SIG-M5 (cell line): ENCODE data around the gene MICAL3.

Source experiments
- DNase-seq: peaks from one replicate; lab custom pipeline; 2025; lab: John Stamatoyannopoulos, UW

MICAL3 gene

DNA sequence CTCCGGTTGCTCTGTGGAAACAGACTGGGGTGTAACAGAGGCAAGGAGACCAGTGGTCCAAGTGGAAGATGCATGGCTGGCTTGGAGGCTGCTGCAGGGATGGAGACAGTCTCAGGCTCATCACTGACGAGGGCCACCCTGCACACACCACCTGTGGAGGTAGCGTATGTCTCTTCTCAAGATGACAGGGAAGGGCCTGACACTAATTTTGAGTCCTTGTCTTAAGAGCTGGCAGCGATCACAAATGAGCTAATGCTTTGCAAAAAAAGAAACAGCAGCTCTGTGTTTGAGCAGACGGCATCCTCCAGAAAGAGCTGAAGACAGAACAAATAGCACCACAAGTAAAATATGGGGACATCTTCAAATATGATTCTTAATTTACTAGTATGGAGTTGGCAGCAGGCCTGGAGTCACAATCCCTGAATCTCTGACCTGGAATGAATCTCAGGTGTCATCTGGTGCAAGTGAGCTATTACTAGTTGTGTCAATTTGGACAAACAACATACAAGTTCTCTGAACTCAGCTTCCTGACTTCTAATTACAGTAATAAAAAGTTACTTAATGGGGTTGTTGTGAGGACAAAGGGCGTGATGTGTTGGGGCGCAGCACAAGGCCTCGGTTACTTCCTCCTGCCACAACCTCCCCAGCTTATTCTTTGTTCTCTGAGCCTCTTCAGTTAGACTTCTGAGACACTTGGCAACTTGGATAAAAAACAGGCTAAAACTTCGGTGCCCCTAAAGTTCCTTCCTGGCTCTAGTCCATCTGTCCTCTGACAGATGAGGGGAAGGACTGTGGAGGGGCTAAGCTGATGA is 154.9 kb downstream of the MICAL3 start:
- DNase-seq = no peak

DNA sequence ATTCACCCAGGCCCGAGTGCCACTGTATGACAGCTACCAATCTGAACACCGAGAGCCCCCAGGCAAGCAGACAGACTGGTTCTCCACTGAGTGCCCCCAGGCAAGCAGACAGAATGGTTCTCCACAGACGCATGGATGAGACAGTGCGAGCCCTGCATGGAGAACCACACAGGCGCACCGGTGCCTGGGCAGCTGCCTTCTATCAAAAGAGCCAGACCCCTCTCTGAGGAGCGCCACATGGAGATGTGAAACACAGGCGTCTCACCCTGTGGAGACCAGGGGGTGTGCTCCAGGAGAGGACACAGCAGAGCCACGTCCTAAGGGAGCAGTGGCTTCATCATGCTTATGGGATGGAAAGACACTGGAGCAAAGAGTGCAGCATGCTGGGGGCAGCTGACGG is 155.6 kb downstream of the MICAL3 start:
- DNase-seq = no peak

DNA sequence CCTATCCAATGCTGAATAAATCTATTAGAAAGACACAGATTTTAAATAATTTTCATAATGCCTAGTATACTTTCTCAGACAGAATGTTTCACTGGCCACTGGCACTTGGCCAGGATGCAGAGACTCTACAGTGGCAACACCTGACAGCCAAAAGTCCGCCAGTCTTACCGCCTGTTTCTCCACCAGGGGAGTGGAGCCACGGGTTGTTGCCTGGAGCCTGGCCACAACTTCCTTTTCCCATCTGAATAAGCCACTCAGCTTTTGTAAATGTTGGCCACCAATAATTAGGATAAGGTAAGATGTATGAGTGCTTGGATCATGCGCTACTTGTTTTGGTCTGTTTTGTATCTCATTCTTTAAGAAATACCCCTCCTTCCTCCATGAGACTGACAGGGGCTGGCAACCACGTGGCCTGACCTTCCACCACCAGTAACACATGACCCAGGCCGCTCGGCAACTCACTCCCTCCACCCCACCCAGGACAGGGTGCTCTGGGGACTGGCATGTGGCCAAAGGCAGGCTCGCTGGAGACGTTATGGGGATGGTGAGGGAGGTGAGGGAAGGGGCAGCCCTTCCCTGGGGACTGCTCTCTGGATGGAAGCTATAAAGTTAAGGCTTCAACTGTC is 157.1 kb downstream of the MICAL3 start:
- DNase-seq = no peak

DNA sequence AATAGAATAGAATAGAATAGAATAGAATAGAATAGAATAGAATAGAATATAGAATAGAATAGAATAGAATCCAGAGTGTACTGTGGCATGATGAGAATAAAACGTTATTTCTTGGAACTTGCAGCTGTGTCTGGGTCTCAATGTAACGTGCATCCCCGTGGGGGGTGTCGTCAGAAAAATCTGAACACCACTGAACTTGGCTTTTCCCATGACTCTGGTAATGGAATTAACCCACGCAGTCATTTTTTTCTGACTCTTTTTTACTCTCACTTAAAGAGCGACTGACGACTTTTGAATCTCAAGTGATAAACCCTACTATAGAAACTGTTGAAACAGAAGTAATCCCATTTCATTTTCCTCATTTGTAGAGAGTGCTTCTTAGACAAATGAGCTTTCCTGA is 157.7 kb downstream of the MICAL3 start:
- DNase-seq = no peak

DNA sequence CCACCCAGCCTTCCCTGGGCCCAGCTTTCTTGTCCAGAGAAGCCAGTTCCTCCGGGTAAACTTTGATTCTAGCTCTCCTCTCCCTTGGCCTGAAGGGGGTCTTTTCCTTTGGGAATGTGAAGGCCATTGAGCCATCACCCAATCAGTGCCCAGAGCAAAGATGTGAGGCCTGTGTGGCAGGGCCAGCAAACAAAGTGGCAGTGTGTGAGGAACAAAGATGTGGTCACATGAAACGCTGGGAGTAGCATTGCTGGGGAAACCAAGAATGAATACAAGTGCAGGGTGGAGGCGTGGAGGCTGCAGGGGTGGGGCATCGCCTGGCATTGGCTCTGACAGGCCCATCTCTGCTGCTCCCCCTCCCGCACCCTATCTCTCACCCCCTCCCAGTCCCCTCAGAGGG is 158.2 kb downstream of the MICAL3 start:
- no peak for DNase-seq

DNA sequence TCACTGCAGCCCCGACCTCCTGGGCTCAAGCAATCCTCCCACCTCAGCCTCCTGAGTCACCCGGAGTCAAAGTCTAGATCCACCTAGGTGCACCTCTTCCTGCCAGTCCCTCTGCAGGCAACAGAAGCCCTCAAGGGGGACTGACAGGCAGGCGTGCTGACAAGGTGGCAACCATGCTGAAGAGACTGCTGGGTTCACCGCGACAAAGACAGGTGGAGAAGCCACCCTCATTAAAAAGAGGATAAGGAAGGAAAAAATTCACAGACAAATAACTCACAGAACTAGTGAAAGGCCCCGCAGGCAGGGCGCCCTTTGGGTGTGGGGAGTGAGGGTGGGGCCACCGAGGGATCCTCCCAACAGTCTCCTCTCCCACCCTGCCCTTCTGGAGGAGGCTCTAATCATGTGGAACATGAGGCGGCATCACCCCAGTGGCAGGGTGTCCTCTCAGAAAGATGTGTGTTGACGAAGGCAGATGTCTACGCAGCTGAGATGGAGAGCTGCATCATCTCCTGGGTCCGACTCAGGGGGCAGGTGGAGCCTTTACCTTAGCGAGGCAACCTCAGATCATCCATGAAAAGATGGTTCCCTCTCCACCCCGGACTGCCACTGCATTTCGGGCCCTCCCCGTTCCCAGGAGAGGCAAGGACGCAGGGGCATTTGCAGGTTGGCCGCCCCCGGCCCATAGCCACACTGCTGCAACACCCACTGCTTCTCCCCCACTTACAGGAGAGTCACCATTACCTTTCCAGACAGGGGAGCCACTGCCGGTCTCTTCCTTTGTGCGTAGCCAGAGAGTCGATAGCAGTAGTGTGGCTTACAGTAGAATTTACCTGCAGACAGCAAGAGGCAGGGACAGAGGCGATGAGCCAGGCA is 158.9 kb downstream of the MICAL3 start:
- DNase-seq = no peak

DNA sequence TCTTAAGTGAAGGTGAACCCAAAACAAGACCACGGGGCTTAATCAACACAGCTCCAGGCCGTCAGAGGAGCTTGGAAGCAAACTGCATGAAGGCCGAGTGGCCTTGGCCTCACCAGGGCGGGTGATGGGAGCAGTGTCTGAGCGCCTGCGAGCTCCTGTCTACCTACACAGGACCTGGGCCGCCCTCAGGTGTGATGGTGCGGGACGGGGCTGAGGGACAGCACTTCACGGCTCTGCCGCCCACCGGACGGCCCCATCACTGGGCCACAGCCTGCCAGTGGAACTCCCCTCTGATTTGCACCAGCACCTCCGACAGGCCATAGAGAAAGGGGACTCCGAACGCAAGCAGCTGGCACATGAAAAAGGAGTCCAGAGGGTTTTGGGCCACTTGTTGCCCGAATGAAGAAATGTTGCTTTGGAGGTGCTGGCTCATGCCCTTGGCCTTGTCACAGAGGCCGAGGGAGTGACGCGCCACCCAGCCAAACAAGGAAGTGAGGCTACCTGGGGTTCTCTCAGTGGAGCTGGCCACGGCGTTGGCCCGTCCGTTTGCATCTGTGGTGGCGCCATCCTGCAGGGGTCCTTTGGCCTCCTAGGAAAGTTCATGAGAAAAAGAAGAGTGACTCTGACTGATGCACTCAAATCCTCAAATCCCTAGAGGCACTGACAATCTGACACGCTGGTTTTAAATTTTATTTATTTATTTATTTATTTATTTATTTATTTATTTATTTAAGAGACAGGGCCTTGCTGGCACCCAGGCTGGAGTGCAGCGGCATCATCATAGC is 159.8 kb downstream of the MICAL3 start:
- no peak for DNase-seq

DNA sequence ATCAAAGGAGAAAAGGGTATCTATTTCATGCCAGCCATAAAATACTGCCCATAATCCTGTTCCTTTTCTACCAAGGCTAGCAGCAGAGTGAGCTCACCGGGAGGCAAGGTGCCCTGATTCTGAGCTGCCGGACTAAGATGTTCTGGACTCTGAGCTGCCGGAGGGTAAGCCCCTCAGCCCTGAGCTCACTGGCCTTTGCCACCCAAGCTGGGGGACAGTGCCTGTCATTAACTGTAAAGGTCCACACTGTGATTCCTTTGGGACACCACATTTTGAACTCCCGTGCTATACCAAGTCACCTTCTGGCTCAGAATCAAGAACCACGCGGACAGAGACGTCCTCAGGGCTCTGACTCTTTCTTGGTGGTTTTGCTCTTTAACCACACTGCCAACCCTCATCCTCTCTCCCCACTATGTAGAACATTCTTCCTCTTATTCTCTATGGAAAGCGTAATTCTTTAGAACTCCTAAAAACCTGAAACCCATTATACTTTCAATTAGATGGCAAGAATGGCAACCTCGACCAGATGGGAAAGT is 161.6 kb downstream of the MICAL3 start:
- no peak for DNase-seq

DNA sequence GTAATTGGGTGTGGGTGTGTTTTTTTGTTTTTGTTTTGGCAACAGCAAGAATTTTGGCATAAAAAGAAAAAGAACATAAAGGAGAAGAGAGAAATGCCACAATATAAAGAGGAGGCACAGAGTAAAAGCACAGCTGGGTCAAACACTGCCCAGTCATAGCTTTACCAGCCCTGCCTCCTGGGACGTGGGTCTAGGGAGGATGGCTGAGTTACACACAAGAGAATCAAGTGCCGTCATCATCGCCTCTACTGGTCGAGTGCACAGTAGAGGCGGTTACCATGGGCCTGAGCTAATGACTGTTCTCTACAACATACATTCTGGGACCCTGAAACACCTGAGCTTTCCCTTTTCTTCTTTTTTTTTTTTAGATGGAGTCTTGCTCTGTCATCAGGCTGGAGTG is 162.5 kb downstream of the MICAL3 start:
- no peak for DNase-seq

DNA sequence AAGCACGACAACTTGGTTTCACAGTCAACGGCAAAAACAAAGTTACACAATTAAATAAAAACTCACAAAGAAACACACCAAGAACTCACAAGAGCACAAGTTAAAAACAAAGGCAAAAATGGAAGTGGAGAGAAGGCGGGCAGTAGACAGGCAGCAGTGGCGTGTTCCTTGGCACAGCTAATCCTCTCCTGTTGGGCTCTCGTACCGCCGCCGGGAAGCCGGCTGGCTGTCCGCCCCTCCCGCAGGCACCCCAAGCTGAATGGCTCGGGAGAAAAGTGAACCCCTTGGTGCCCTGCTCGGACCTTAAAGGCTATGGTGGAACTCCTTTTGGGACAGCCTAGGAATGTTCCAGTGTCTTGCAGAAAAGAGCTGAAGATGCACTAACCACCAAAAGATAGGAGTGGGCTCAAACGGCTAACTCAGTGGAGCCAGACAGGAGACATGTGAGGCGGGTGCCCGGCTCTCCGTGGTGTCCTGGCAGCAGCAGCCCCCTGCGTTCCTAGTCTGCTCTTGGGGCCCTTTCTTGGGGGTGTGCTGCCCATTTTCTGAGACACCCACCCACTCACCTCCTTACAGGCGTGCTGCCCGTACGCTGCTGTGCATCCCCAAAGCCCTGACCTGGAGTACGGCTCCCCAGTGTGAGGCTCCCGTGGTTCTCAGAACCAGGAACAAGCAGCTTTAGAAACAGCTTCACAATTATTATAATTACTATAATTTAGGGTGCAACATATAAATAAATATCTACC is 164.0 kb downstream of the MICAL3 start:
- no peak for DNase-seq

DNA sequence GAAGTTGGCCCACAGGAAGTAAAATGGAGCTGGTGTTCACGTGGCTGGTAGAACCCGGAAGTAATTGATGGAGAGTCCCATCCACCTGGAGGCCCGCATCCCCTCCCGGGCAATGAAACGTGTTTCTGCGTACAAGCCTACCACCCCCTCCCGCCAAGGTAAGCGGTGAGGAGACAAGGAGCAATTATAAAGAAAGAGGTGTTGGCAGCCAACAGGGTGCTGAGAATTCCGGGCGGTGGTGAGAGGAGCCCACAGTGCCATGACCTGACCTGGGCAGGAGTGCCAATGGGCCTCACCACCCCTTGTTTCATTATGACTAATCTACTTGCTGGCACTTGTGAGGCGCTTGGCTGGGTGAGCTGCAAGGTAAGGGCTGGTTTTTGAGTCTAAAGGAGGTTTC is 166.3 kb downstream of the MICAL3 start:
- DNase-seq = no peak

DNA sequence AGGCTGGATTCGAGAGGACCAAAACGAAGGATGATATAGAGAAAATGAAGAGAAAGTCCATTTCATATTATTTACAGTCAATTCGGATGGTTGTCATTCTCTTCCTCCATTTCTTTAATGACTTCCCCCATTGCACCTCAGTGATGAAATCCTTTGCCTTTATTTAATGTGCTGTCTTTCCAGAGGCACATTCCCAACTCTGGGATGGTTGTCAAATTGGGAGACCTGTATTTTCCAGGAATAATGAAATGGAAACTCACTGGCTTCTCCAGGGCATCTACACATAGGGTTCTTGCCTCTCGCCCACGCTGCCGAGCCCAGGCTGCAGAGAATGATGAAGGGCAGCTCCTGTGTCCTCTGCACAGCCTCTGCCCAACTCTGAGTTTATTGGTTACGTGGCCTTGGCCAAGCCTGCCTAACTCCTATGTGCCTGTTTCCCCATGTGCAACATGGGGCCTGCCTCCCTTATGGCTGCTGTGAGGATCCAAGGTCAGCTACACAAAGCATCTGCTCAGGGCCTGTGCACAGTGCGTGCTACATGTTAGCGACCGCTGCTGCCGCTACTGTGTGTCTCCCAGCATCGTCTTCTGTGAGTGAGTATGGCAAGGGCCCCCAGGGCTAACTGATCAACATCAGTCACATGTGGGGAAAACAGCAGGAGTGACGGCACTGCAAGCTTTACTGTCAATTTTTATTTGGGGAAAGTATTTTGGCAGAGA is 168.6 kb downstream of the MICAL3 start:
- DNase-seq = no peak

DNA sequence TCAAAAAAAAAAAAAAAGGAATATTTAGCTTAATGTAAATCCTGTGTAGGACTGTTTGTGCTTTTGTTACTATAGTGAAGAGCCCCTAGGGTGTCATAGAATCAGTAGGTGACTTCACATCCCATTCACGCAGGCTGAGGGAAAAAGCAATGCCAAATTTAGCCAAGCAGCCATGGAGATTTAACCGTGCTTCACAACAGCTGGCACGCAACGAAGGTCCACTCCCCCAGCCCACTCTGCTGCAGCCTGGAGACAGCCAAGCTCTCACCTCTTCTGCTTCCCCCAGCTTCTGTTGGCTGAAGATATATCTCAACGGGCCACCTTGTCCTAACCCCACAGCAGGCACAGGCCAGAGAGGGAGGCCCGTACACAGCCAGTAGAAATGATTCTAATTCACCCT is 171.3 kb downstream of the MICAL3 start:
- no peak for DNase-seq

DNA sequence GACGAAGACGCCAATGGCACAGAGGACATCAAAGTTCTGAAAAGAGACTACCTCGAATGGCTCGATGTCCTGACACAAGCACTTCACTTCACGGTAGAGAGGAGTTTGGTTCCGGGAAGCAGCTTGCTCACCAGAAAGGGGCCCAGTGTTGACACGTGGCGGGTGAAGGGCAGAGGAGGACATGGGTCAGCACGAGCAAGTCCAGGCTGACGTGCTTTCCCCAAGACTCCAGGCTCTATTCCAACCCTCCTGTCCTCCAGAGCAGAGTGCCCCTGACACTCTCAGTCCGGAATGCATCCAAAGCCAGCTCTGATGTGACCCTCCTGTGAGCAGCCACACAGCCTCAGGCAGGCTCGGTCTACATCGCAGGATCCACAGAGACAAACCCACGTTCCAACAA is 172.6 kb downstream of the MICAL3 start:
- no peak for DNase-seq

DNA sequence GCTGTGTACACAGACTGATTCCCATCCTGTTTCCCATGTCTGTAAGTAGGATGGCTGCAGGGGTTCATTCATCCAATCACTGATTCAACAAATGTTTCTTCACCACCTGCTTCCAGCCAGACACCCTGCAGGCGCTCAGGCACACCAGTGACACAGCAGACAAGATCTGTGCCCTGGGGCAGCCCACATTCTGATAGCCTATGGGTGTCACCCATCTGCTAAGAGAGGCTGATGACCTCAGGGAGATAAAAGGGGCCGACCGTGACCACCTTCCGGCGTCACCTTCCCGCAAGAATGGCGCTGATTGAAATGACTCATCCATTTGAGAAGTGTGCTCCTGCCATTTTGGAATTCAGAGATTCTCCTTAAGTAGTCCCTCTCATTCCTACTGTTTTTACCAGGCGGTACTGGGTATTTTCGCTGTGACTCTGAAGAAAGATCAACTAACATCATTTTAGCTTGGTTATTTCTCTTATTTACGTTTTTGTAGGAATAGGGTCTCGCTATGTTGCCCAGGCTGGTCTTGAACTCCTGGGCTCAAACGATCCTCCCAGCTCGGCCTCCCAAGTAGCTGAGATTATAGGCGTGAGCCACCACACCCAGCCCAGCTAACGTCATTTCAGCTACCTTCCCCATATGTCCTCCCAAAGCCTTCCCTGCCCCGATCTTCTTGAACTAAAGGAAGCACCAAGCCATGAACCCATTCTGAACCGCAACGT is 176.8 kb downstream of the MICAL3 start:
- no peak for DNase-seq

DNA sequence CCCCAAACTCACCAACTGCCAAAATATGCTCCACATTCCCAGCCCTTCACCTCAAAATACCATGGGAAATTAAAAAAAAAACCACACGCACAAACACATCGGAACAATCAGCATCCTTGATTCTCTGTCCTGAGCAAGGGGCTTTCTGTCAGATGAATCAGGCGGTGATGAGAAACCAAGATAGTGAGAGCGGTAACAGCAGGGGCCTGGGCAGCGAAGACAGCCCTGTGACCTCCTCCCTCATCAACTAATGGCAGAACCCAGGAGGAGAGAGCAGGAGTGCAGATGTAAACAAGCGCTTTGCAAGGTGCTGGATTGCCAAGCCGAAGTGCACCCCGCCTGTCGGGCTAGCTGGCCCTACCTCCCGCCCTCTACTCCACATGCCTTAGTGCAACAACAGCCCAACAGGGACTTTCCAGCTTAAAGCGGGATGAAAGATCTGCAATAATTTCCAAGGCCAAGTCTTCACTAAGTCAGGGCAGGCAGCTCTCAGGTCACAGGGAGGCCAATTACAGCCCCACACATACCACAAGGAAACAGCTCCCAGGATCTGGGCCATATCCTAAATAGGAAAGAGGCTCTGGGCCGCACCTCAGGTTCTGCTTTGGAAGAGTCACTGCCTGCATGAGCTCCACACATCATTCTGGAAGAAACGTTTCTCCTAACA is 177.9 kb downstream of the MICAL3 start:
- DNase-seq = no peak

DNA sequence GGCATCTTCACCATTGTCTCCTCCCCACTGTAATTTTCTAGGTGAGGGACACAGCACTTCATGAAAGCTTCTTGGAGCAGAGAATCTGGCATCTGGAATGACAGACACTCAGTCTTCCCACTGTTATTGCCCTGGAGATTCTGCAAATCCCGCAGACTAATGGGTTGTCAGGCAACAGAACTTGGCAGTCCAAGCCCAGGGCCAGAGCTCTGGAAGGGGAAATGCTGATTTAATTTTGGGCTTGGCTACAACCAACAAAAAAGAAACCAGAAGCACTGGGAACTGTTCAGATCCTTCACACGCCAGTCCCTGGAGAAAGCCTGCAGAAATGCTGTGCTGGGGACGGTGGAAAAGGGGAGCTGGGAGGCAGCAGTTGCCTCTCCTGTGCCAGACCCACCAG is 178.6 kb downstream of the MICAL3 start:
- no peak for DNase-seq

DNA sequence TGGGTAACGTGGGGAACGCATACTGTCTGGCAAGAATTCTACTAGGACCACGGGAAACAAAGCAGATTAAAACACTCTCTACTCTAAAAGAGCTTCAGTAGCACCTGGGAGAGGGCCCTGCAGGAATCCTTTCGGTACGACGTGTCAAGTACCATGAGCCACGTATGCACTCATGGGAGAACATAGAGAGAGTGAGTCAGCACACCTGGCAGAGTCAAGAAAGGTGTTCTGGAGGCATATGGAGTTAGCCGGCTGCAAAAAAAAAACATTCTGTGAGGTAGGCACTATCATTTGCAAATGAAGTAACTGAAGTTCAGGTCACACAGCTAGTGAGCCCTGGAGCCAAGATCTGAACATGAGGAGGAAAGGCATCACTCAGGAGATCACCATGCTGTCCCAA is 179.0 kb downstream of the MICAL3 start:
- DNase-seq = no peak

DNA sequence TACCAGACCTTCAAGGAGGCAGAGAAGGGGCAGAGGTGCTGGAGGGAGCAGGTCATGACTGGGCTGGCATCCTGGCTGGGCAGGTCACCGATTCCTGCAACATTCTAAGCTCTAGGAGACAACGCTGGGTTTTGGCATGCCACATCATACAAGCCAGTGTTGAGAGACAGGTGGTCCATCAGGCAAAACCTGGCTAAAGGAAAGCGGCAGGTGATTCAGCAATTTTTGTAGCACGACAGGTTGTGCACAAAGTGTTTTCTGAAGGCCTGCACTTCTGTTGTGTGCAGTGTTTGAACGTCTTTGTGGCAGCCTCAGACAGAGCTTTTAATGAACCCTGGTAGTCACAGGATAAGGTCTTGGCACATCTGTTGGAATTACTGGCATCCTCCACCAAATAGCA is 180.2 kb downstream of the MICAL3 start:
- no peak for DNase-seq
